ENCODE results near the gene GBX2. TPM values are rescaled to one million over a fixed set of nuclear protein-coding genes. Genes with fewer than 3 reads are reported as not detected.

GBX2 gene
- not detected in 2 replicates for total RNA-seq

GRCh38 chr2:236168110-236169080, at the start of gene GBX2:
TSS of gene GBX2 (minus strand) at chr2:236168386. CDS start at chr2:236167971, 415 bp downstream.
- no peak for FAIRE-seq
- Histone ChIP-seq H3K27me3 (ENCODE audit: control insufficient read depth, insufficient read depth, low read length) (peaks cover 81% of the 10 kb centered on the region), H3K36me3 (ENCODE audit: control insufficient read depth, insufficient read depth, low read length) (no peaks in the 10 kb centered on the region), H3K4me3 (ENCODE audit: low read depth, low read length) (peak within 1 kb of the TSS; percentile 27)
- peak; percentile 35 for DNase-seq (ENCODE audit: low read depth)
- TF ChIP-seq CTCF (IDR thresholded peaks at IDR 0.05; ENCODE audit: insufficient read depth, low read length, severe bottlenecking), result no peak

GRCh38 chr2:236217926-236218325, 49.7 kb upstream of the GBX2 start:
- H3K36me3 ChIP-seq (ENCODE audit: control insufficient read depth, insufficient read depth, low read length), result no peaks in the 10 kb centered on the region
- no peak for TF ChIP-seq CTCF (IDR thresholded peaks at IDR 0.05; ENCODE audit: insufficient read depth, low read length, severe bottlenecking)
- DNase-seq (ENCODE audit: low read depth) (no peak), FAIRE-seq (no peak)
- H3K27me3 ChIP-seq (ENCODE audit: control insufficient read depth, insufficient read depth, low read length), result peaks cover 10% of the 10 kb centered on the region
- H3K4me3 ChIP-seq (ENCODE audit: low read depth, low read length), result no peak overlapping the region

- no peak overlapping the region for H3K4me3 ChIP-seq (ENCODE audit: low read depth, low read length)
- H3K27me3 ChIP-seq (ENCODE audit: control insufficient read depth, insufficient read depth, low read length), result peaks cover 10% of the 10 kb centered on the region
- FAIRE-seq, result no peak
- TF ChIP-seq CTCF (IDR thresholded peaks at IDR 0.05; ENCODE audit: insufficient read depth, low read length, severe bottlenecking), result no peak
- no peaks in the 10 kb centered on the region for H3K36me3 ChIP-seq (ENCODE audit: control insufficient read depth, insufficient read depth, low read length)
- no peak for DNase-seq (ENCODE audit: low read depth)
Observed at GRCh38 chr2:236216711-236217110, 48.5 kb upstream of the GBX2 start.

GRCh38 chr2:236215761-236216333, 47.7 kb upstream of the GBX2 start:
- peaks cover 11% of the 10 kb centered on the region for H3K27me3 ChIP-seq (ENCODE audit: control insufficient read depth, insufficient read depth, low read length)
- H3K4me3 ChIP-seq (ENCODE audit: low read depth, low read length), result no peak overlapping the region
- DNase-seq (ENCODE audit: low read depth) (no peak), FAIRE-seq (peak; percentile 73)
- TF ChIP-seq CTCF (IDR thresholded peaks at IDR 0.05; ENCODE audit: insufficient read depth, low read length, severe bottlenecking), result no peak
- H3K36me3 ChIP-seq (ENCODE audit: control insufficient read depth, insufficient read depth, low read length), result no peaks in the 10 kb centered on the region

GRCh38 chr2:236215196-236215595, 47.0 kb upstream of the GBX2 start:
- peak; percentile 51 for DNase-seq (ENCODE audit: low read depth)
- H3K4me3 ChIP-seq (ENCODE audit: low read depth, low read length), result no peak overlapping the region
- H3K36me3 ChIP-seq (ENCODE audit: control insufficient read depth, insufficient read depth, low read length), result no peaks in the 10 kb centered on the region
- no peak for FAIRE-seq
- peaks cover 11% of the 10 kb centered on the region for H3K27me3 ChIP-seq (ENCODE audit: control insufficient read depth, insufficient read depth, low read length)
- TF ChIP-seq CTCF (IDR thresholded peaks at IDR 0.05; ENCODE audit: insufficient read depth, low read length, severe bottlenecking), result no peak

Data from bronchial epithelial cell (primary cell).